Esophagus muscularis mucosa (tissue), 2 donors: ENCODE results near the gene SSRP1.

Source experiments
- POLR2A ChIP-seq: fragments of 450-650 bp; IDR thresholded peaks from one replicate; pipeline ENCODE4 v1.6.1; 2017; ENCODE audit warnings: antibody characterized with exemption, moderate library complexity, mild to moderate bottlenecking, low read depth
- POLR2AphosphoS5 ChIP-seq, 2 donors: sonication (generic); formaldehyde crosslinking; IDR thresholded peaks; one replicate each; pipeline ENCODE4 v1.6.1; 2017; ENCODE audit warnings: antibody characterized with exemption in 2 of 2

DNA sequence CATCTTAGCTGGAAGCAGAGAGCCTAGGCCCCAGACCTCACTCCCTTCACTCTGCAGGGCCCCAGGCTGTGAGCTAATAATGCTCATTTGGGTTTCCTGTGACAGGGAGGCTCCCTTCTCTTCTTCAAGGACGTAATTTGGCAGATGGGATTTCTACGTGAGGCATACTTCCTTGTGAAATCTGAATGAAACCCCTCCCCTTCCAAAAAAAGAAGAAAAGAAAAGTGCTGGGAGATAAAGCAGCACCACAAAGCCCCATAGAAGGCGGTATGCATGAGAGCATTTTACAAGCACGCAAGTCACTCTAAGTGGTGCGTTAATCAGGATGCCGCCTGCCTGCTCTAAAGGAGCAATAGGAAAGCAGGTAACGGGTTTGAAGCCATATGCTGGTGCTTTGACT is 8.1 kb upstream of the SSRP1 start:
- TF ChIP-seq POLR2AphosphoS5 (IDR thresholded peaks at IDR 0.05): no peak
- no peak for TF ChIP-seq POLR2A
